KMS-11 (cell line): ENCODE measurements around the gene OXLD1.

Experiments used
- H2AFZ ChIP-seq: fragments of 200-600 bp; sonication (generic); 2 replicates; pipeline ENCODE4 v1.6.1; 2016; ENCODE audit warnings: antibody characterized with exemption, mixed run types, low read depth
- H3K27ac ChIP-seq: fragments of 200-600 bp; sonication (generic); 2 replicates; pipeline ENCODE4 v1.6.1; 2016; ENCODE audit warnings: mild to moderate bottlenecking, mixed run types
- H3K27me3 ChIP-seq: fragments of 200-600 bp; sonication (generic); 2 replicates; pipeline ENCODE4 v1.6.1; 2017; ENCODE audit warnings: mild to moderate bottlenecking, low read depth, mixed run types, moderate library complexity; ENCODE audit not compliant: insufficient read depth
- H3K36me3 ChIP-seq: fragments of 200-600 bp; sonication (generic); 2 replicates; pipeline ENCODE4 v1.6.1; 2017; ENCODE audit warnings: mild to moderate bottlenecking, mixed run types; ENCODE audit not compliant: insufficient read depth
- H3K4me1 ChIP-seq: fragments of 200-600 bp; sonication (generic); 2 replicates; pipeline ENCODE4 v1.6.1; 2016; ENCODE audit warnings: mild to moderate bottlenecking, low read depth, mixed run types; ENCODE audit not compliant: poor library complexity, severe bottlenecking
- H3K4me2 ChIP-seq: fragments of 200-600 bp; sonication (generic); 2 replicates; pipeline ENCODE4 v1.7.0; 2016; ENCODE audit warnings: mild to moderate bottlenecking, mixed run types
- H3K4me3 ChIP-seq: fragments of 200-600 bp; sonication (generic); IDR thresholded peaks from 2 replicates; pipeline ENCODE4 v1.6.1; 2017; ENCODE audit warnings: low read depth, low read length, mixed read lengths; ENCODE audit not compliant: insufficient read depth
- H3K79me2 ChIP-seq: fragments of 200-600 bp; sonication (generic); 2 replicates; pipeline ENCODE4 v1.6.1; 2016; ENCODE audit warnings: low read depth, mixed run types; ENCODE audit not compliant: insufficient read depth
- H3K9ac ChIP-seq: fragments of 200-600 bp; sonication (generic); 2 replicates; pipeline ENCODE4 v1.6.1; 2016; ENCODE audit warnings: mild to moderate bottlenecking, mixed run types
- H4K20me1 ChIP-seq: fragments of 200-600 bp; sonication (generic); 2 replicates; pipeline ENCODE4 v1.6.1; 2016; ENCODE audit warnings: mild to moderate bottlenecking, mixed run types; ENCODE audit not compliant: insufficient read depth
- CTCF ChIP-seq: fragments of 200-600 bp; sonication (generic); conservative IDR thresholded peaks from 2 replicates; pipeline ENCODE4 v1.6.1; 2017; ENCODE audit warnings: low read depth, mild to moderate bottlenecking, antibody characterized with exemption, low read length, moderate library complexity, mixed read lengths

The OXLD1 gene

GRCh38 chr17:81683208-81683583, 16.8 kb upstream of the OXLD1 start:
- Histone ChIP-seq H3K27ac (no peak overlapping the region), H3K4me2 (peak overlapping the region; percentile 85), H3K36me3 (peaks cover 12% of the 10 kb centered on the region; the same call in 1 of the 2 replicates), H3K27me3 (no peaks in the 10 kb centered on the region), H3K4me1 (peaks cover 26% of the 10 kb centered on the region), H2AFZ (peak overlapping the region; percentile 21; the same call in 1 of the 2 replicates), H3K79me2 (peaks cover 55% of the 10 kb centered on the region), H3K9ac (peak overlapping the region; percentile 85; the same call in 1 of the 2 replicates), H3K4me3 (peak overlapping the region; percentile 3), H4K20me1 (no peaks in the 10 kb centered on the region)
- no peak for TF ChIP-seq CTCF

- H3K27ac ChIP-seq, result no peak overlapping the region
- no peak for TF ChIP-seq CTCF
- no peaks in the 10 kb centered on the region for H4K20me1 ChIP-seq
- peaks cover 12% of the 10 kb centered on the region; the same call in 1 of the 2 replicates for H3K36me3 ChIP-seq
- peak overlapping the region; percentile 3 for H3K4me3 ChIP-seq
- no peaks in the 10 kb centered on the region for H3K27me3 ChIP-seq
- H2AFZ ChIP-seq, result peak overlapping the region; percentile 21; the same call in 1 of the 2 replicates
- peaks cover 55% of the 10 kb centered on the region for H3K79me2 ChIP-seq
- H3K4me1 ChIP-seq, result peaks cover 26% of the 10 kb centered on the region
- peak overlapping the region; percentile 85 for H3K4me2 ChIP-seq
- H3K9ac ChIP-seq, result peak overlapping the region; percentile 85; the same call in 1 of the 2 replicates
Measured at GRCh38 chr17:81682565-81683207, 16.3 kb upstream of the OXLD1 start.

DNA sequence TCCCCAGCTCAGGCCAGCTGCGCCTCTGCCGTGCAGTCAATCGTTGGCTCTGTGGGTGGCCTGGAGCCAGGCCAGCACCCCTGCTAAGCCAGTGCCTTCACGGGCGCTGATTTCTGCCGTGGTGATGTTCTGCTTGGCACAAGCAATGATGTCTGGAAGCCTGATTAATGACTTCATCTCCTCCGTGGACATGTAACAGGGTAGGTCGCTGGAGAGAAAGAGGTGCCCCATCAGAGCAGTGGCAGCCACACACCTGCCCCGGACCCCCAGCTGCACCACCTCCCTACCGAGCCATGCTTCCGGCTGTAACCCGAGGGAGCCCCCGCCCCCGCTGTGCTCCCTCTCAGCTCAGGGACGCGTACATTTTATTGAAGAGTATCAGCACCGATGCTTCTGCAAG, 15.3 kb upstream of the OXLD1 start:
- H3K4me3 ChIP-seq, result no peak overlapping the region
- no peak overlapping the region for H3K9ac ChIP-seq
- no peaks in the 10 kb centered on the region for H3K27me3 ChIP-seq
- H3K4me2 ChIP-seq, result no peak overlapping the region
- H3K4me1 ChIP-seq, result peaks cover 26% of the 10 kb centered on the region
- H4K20me1 ChIP-seq, result no peaks in the 10 kb centered on the region
- H3K27ac ChIP-seq, result no peak overlapping the region
- peaks cover 53% of the 10 kb centered on the region for H3K79me2 ChIP-seq
- H3K36me3 ChIP-seq, result peaks cover 7% of the 10 kb centered on the region; the same call in 1 of the 2 replicates
- no peak overlapping the region for H2AFZ ChIP-seq
- no peak for TF ChIP-seq CTCF

DNA sequence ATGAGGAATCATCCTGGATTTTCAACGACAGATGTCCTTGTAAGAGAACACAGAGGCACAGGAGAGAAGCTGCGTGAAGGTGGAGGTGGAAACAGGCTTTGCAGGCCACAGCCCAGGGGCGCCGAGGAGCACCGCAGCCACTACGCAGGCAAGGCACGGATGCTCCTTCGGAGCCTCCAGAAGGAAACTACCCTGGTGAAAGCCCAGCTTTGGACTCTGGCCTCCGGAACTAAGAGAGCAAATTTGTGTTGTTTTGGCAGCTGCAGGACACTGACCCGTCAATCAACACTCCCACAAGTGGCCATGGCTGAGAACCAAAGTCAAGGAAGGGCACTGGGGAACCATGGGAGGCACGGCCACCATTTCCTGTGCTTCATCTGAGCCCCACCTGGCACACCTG, 13.7 kb upstream of the OXLD1 start:
- H3K4me1 ChIP-seq, result peaks cover 15% of the 10 kb centered on the region
- no peaks in the 10 kb centered on the region for H4K20me1 ChIP-seq
- no peaks in the 10 kb centered on the region for H3K36me3 ChIP-seq
- no peak overlapping the region for H3K9ac ChIP-seq
- H3K4me3 ChIP-seq, result no peak overlapping the region
- H3K27ac ChIP-seq, result no peak overlapping the region
- no peak overlapping the region for H2AFZ ChIP-seq
- no peaks in the 10 kb centered on the region for H3K27me3 ChIP-seq
- peaks cover 37% of the 10 kb centered on the region for H3K79me2 ChIP-seq
- no peak for TF ChIP-seq CTCF
- no peak overlapping the region for H3K4me2 ChIP-seq
